Stimulated activated CD4-positive, alpha-beta T cell treated with anti-CD3 and anti-CD28 coated beads, Interleukin-1b, Interleukin-23, amount 100 ng/mL, for 1 hour (primary cell): ENCODE measurements around the gene TASP1.

Source experiments
- DNase-seq, 2 donors: peaks; one replicate each; pipeline ENCODE4 v3.0.0-alpha.2; 2020; ENCODE audit warnings: low read depth in 2 of 2

Gene TASP1

DNA sequence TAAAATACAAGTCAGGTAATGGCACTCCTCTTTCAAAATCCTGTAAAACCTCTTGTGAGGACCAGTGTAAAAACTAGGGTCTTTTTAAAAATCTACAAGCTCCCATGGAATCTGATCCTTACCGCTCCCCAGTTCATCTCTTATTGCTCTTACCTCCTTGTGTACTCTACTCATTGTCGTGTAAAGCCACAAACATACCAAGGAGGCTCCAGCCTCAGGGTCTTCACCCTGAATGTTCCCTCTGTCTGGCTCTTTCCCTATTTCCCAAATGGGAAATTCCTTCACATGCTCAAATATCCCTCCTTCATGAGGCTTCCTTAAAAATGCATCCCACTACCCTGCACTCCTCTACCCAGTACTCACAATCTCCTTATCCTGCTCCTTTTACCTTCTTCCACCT, 67.1 kb downstream of the TASP1 start:
- no peak for DNase-seq

DNA sequence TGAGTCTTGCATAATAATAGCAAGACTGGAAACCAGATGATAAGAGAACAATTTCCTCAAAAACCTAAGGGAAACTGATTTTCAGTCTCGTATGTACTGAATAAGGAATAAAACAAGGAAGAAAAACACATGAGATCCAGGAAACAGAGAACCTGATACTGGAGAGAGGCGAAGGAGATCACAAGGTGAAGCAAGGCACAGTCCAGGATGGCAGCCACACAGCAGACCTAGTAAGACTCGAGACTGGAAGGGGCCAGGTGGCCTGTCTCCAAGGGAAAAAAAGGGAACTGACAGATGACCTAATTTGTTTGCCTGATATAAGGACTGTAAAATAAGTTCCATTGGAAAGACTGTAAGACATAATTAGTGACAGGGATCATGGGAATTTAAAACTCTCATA, 71.1 kb downstream of the TASP1 start:
- DNase-seq: no peak

DNA sequence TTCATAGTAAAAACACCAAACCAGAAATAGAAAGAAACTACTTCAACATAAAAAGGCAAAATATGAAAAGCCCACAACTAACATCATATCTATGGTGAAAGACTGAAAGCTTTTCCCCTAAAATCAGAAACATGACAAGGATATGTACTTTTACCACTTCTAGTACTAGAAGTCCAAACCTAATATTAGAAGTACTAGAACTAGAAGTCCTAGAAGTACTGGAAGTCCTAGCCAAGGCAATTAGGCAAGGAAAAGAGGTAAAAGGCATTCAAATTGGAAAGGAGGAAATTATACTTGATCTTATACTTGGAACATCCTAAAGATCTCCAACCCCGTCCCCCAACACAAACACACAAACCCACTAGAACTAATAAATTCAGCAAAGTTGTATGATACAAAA, 74.9 kb downstream of the TASP1 start:
- DNase-seq: no peak

GRCh38 chr20:13554706-13555105, 84.0 kb downstream of the TASP1 start:
- DNase-seq: no peak

- DNase-seq: no peak
These were observed 84.7 kb downstream of the TASP1 start for GRCh38 chr20:13554076-13554475.

- DNase-seq: no peak
These were observed 86.7 kb downstream of the TASP1 start for GRCh38 chr20:13552061-13552460.

DNA sequence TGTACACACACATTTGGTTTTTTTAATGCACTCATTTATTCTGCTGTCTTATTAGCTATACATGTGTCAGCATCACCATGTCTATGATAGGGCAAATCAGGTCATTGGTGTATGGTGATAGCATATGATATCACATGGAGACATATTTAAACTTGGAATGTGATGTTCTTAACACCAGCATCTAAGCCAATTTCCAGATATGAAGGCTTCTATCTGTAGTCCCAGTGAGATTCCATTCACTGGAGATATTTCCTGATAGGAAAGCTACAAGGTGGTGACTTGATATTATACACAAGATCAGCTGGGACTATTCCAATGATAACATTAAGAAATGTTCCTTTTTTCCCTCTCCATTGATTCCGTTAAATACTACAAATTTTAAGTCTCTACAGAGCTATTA, 89.3 kb downstream of the TASP1 start:
- DNase-seq: no peak

DNA sequence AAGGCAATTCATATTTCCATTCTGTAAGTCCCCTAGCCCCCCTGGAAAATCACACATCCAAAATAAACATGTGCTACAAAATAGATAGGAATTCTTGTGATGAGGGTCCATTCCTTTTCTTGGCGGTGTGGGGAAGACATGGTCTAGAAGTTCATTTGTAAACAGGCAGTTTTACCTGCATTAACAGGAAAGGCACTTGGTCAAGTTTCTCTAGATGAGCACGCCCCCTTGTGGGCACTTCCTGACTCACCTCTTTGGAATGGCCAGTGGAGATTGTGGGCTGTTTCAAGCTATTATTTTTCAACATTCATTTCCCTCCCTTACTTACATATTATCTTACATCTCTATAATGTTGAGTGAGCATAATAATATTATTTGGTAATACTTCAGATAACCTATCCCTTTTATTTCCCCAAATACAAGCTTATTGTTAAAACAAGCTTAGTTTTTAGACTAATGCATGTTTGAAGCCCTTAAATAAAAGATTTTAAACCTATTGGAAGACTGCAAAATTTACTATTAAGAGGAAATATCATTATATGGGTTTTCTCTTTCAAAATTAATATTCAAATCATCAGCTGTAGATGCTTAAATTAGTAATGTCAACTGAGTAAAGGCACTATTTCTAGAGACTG, 92.1 kb downstream of the TASP1 start:
- DNase-seq: peak; percentile 14 to 46

DNA sequence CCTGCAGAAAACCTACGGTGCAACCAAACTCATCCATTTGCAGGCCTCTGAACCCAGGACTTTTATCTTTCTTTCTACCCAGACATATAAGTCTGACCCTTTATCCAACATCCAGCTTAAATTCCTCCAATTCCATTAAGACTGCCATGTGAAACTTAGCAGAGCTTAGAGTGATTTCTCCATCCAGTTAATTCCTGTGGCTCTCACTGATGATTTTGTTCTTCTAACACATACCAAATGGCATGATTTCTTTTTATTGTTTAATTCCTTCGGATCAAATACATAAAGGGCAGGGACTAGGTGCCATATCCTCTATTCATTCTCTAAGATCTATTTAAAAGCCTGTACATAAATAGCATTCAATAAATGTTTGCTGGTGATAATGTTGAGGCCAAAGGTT, 92.9 kb downstream of the TASP1 start:
- DNase-seq: no peak

- DNase-seq: no peak
These were observed 94.9 kb downstream of the TASP1 start for GRCh38 chr20:13543783-13544182.

- DNase-seq: no peak
These were observed 103.1 kb downstream of the TASP1 start for GRCh38 chr20:13535627-13536026.

DNA sequence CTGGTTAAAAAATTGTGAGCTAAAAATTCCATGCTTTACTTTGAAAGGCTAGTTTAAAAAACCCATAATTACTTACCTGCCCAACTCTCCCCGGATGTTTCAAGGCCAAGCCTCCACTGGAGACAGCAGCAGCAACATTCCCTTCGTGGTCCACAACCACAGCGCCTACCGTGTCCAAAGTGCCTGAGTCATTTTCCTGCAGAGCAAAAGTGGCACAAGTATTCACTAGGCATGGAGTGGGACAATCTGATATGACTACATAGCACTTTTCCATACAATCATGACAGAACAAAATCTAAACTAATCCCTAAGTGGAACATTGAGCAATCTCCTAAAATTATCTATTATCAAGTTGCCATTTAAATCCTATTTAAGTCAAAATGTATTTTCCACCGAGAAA, 104.8 kb downstream of the TASP1 start:
- DNase-seq: no peak

DNA sequence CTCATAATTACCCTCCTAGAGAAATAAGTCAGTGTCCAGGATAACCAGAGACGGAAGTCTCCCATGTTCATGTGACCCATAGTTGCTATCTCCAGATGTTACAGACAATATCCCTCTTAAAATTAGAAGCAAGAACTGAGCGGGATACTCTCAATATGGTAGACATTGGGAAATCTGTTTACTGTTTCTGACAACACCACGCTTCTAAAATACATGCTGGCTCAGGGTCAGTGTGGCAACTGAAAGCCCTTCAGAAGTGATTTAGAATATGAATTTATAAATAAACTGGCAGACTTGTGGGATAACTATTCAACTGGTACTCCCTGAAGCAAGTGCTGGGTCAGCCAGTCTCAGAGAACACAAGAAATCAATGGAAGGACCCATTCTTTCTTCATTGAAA, 108.6 kb downstream of the TASP1 start:
- no peak for DNase-seq

DNA sequence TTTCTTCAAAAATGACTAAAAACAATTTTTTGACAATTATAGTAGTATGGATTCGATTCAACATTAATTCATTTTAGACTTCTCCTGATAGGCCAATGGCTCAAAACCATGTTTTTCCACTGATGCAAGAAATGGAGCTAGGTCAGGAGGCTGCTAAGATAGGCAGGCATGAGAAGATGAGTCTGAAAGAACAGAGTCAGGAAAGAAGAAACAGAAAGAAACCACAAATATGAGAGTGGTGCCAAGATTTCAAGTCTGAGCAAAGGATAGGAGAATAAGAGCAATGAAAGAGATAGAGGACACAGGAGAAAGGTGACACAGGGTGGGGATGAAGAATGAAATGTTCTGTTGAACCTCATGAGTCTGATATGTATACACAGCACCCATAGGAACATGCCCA, 112.2 kb downstream of the TASP1 start:
- DNase-seq: no peak

GRCh38 chr20:13525225-13525940, 113.3 kb downstream of the TASP1 start:
- DNase-seq: no peak

DNA sequence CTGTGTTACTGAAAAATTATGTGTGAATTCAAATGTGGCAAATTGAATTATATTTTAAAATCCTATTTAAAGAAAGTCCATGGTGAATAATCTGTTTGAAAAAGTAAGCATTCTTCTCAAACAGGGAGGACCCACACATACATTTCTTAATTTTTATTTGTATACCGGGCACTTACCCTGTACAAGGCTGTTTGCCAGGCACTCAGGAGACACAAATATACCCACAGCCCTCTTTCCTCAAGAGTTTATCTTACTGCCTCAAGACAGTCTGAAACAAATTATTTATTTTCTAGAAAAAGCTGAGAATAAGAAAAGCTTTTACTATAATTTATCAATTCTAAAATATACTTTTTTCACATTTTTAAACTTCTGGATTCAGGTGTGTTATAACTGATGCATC, 114.4 kb downstream of the TASP1 start:
- no peak for DNase-seq

GRCh38 chr20:13517831-13518230, 120.9 kb downstream of the TASP1 start:
- no peak for DNase-seq

- DNase-seq: no peak
These were observed 122.8 kb downstream of the TASP1 start for GRCh38 chr20:13515796-13516558.

- DNase-seq: no peak
These were observed 123.4 kb downstream of the TASP1 start for GRCh38 chr20:13515291-13515690.

- DNase-seq: no peak
These were observed 127.8 kb downstream of the TASP1 start for GRCh38 chr20:13510837-13511488.

- DNase-seq: no peak
These were observed 131.1 kb downstream of the TASP1 start for GRCh38 chr20:13507646-13508045.

- DNase-seq: no peak
These were observed 137.2 kb downstream of the TASP1 start for GRCh38 chr20:13501500-13501899.
